Activated T-helper 17 cell treated with anti-CD3 and anti-CD28 coated beads, Interleukin-2, amount 50 U/mL, for 72 hours (primary cell): ENCODE data around the gene CUBN. TPM values are rescaled to one million over a fixed set of nuclear protein-coding genes. Genes with fewer than 3 reads are reported as not detected.
A peak's percentile ranks its signal among the peaks of the same experiment; 100 is the strongest.

Experiments
- ATAC-seq: fragments of 150-1000 bp; cut with Tn5 transposase; replicated peaks from 2 replicates; pipeline ENCODE4 v1.10.0; 2021; ENCODE audit warnings: mild to moderate bottlenecking, moderate library complexity
- H3K27ac Mint-ChIP-seq: one replicate; pipeline ENCODE4 v1.8.0; 2022; ENCODE audit warnings: mixed read lengths
- H3K27me3 Mint-ChIP-seq: one replicate; pipeline ENCODE4 v1.8.0; 2022; ENCODE audit warnings: mixed read lengths
- H3K36me3 Mint-ChIP-seq: one replicate; pipeline ENCODE4 v1.8.0; 2022; ENCODE audit warnings: low read depth, mild to moderate bottlenecking, mixed read lengths
- H3K4me1 Mint-ChIP-seq: one replicate; pipeline ENCODE4 v1.8.0; 2022; ENCODE audit warnings: mixed read lengths
- H3K4me3 Mint-ChIP-seq: one replicate; pipeline ENCODE4 v1.8.0; 2022; ENCODE audit warnings: mild to moderate bottlenecking, mixed read lengths
- H3K9me3 Mint-ChIP-seq: one replicate; pipeline ENCODE4 v1.8.0; 2022; ENCODE audit warnings: mixed read lengths
- total RNA-seq, 2 donors: library from RNA; stranded (reverse); gene quantifications; one replicate each; pipeline ENCODE4 v1.2.3, GENCODE V29; 2022

Gene CUBN
- total RNA-seq, 2 donors from 2014 or later: 0.41 to 0.45 TPM

DNA sequence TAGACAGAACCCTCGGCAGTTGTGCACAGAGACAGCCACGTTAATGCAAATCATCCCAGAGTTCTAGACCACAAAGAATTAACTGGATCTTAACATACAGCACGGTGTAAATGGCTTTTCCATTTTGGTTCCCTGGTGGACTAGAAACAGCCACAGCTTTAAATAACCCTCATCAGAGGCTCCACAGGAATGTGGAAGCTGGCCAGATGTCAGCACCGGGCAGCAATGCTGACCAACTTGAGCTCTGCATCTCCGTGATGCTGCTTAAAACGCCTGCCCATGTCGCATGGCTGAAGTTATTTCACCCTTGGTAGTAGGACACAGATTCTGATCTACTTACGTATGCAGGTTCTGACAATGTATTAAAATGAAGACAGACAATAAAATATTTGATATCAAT is 336.9 kb downstream of the CUBN start:
- Mint-ChIP-seq H3K9me3 (no peaks in the 10 kb centered on the region), H3K36me3 (peaks cover 74% of the 10 kb centered on the region)
- no peak for ATAC-seq

DNA sequence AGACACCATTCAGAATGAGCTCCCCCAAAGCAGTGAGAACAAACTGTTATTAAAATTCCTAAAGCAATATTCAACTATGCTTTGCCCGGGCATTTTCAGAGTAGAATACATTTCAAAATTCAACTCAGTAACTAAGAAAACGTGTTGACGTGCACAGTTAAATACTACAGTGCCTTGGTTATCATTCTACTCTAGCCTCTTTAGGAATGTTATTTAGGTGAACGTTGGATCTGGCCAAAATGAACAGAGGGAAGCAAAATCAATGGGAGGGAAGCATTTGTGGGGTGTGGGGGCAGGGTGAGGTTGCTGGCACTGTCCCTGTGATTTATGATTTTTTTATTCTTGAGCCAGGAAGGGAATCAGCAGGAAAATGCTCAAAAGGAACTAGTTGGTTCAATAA is 339.8 kb downstream of the CUBN start:
- Mint-ChIP-seq H3K27ac (peak overlapping the region; percentile 94), H3K4me3 (peak overlapping the region; percentile 76), H3K36me3 (peaks cover 60% of the 10 kb centered on the region), H3K27me3 (no peaks in the 10 kb centered on the region), H3K4me1 (peaks cover 29% of the 10 kb centered on the region), H3K9me3 (peaks cover 5% of the 10 kb centered on the region)
- no peak for ATAC-seq

More for the DNA sequence above, 336.9 kb downstream of the CUBN start:
- H3K27me3 Mint-ChIP-seq: no peaks in the 10 kb centered on the region
- no peak overlapping the region for H3K27ac Mint-ChIP-seq
- peaks cover 34% of the 10 kb centered on the region for H3K4me1 Mint-ChIP-seq
- no peak overlapping the region for H3K4me3 Mint-ChIP-seq

DNA sequence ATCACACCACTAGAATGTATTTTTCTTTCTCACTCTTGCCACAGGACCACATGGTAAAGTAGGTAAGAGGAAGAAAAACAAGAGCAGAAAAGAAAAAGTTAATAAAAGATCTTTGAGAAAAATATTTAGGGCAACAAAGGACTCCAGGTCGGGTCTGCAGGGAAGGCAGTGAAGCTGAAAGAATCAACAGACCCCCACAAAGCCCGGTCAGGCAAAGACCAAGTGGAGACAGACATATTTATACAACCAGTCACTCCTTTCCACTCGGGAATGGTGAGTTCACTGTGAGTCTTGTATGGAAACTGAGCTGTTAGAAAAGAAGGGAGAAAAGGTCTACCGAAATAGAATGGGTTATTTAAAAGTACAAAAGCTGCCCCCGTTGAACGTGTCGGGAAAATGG is 340.4 kb downstream of the CUBN start:
- Mint-ChIP-seq H3K27me3 (no peaks in the 10 kb centered on the region), H3K36me3 (peaks cover 61% of the 10 kb centered on the region), H3K27ac (peak overlapping the region; percentile 94), H3K4me3 (peak overlapping the region; percentile 76), H3K4me1 (peaks cover 31% of the 10 kb centered on the region), H3K9me3 (peaks cover 5% of the 10 kb centered on the region)
- ATAC-seq: no peak

DNA sequence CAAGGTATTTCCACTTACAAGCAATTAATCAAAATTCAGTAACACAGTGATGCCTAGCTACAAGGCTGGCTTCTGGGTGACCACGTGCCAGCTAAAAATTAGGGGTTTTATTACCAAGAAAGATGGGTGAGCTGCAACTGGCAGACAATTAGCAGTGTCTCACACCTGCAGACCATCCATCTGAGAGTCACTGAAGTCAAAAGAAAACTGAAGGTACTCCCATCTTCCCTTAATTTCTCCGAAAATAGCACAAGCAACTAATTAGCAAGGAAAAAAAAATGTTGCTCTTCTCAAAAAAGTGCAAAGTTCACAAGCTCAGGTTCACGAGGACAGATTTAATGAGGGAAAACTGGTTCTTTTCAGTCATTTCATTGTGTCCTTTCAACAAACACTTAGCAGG is 340.8 kb downstream of the CUBN start:
- Mint-ChIP-seq H3K36me3 (peaks cover 61% of the 10 kb centered on the region), H3K27ac (peak overlapping the region; percentile 94), H3K4me3 (peak overlapping the region; percentile 76), H3K27me3 (no peaks in the 10 kb centered on the region), H3K9me3 (peaks cover 5% of the 10 kb centered on the region), H3K4me1 (peaks cover 33% of the 10 kb centered on the region)
- ATAC-seq: no peak

DNA sequence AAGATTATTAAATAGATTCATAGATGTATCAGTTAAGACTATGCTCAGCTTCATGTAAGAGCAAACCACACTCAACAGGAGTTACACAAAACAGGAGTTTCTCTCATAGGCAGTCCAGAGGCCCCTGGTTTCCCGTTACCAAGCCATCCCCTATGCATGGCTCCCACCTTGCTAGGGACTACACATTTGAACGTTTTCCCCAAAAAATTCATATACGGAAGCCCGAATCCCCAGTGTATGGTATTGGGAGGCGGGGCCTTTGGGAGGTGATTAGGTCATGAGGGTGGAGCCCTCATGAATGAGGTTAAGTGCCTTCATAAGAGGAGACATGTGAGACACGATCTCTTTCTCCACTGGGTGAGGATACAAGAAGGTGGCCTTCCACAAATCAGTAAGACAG is 341.5 kb downstream of the CUBN start:
- peaks cover 33% of the 10 kb centered on the region for H3K4me1 Mint-ChIP-seq
- H3K9me3 Mint-ChIP-seq: peaks cover 5% of the 10 kb centered on the region
- H3K27ac Mint-ChIP-seq: peak overlapping the region; percentile 94

DNA sequence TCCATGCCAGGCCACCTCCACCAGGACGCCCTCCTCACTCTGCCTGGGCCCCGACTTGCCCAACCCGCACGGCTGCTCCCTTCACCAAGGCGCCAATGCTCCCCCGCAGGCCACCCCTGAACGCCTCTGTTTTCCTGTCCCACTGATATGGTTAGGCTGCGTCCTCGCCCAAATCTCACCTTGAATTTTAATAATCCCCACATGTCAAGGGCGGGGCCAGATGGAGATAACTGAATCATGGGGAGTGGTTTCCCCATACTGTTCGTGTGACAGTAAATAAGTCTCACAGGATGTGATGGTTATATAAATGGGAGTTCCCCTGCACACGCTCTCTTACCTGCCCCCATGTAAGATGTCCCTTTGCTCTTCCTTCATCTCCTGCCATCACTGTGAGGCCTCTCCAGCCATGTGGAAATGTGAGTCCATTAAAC is 342.2 kb downstream of the CUBN start:
- Mint-ChIP-seq H3K27me3 (no peaks in the 10 kb centered on the region), H3K27ac (peak overlapping the region; percentile 94), H3K9me3 (peaks cover 5% of the 10 kb centered on the region), H3K36me3 (peaks cover 58% of the 10 kb centered on the region), H3K4me3 (peak overlapping the region; percentile 76), H3K4me1 (peaks cover 33% of the 10 kb centered on the region)
- peak; percentile 93 for ATAC-seq

More for the DNA sequence above, 341.5 kb downstream of the CUBN start:
- Mint-ChIP-seq H3K36me3 (peaks cover 60% of the 10 kb centered on the region), H3K27me3 (no peaks in the 10 kb centered on the region), H3K4me3 (peak overlapping the region; percentile 76)
- peak; percentile 75 for ATAC-seq

DNA sequence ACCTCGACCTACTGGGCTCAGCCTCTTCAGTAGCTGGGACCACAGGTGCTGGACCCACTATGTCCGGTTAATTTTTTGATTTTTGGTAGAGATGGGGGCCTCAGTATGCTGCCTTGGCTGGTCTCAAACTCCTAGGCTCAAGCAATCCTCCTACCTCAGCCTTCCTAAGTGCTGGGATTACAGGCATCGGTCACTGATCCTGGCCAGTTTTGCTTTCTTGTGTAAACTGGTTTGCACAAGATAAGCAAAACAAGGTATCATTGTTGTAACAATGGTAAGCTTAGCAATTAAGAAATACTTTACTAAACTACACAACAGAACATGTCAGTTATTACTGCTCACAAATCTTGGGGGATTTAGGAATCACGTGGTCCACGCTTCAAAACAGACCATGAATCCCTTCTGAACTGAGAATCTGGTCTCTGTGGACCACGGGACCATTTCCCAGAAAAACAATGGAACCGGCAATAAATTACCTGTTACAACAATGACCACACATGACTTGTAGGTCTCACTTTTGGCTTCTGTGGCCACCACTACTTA is 349.2 kb downstream of the CUBN start:
- H3K4me1 Mint-ChIP-seq: peaks cover 31% of the 10 kb centered on the region
- H3K36me3 Mint-ChIP-seq: peaks cover 35% of the 10 kb centered on the region
- H3K27me3 Mint-ChIP-seq: no peaks in the 10 kb centered on the region
- H3K9me3 Mint-ChIP-seq: no peaks in the 10 kb centered on the region
- no peak for ATAC-seq
- H3K4me3 Mint-ChIP-seq: no peak overlapping the region
- no peak overlapping the region for H3K27ac Mint-ChIP-seq

DNA sequence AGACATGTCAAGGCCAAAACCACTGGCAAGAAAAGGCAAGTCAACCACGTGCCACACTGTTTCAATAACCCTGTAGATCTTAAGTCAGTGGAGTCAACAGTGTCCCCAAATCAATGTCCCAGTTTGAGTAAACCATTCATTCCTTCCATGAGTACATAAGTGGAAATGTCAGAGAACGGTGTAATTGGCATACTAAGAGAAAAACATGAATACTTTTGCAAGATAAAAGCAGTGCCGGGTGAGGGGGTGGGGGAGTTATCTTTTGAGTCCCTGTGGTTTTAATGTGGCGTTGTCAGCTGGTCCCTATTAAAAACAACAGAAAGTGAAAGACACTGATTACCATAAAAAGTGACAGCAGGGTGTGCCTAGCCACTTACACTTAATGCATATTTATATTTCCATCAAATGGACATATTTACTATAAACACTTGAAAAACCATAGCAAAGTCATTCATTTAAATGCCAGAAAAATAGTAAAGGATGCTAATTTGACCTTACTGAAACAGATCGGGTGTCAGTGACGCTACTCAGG is 350.2 kb downstream of the CUBN start:
- ATAC-seq: peak; percentile 98
- H3K9me3 Mint-ChIP-seq: no peaks in the 10 kb centered on the region
- peak overlapping the region; percentile 96 for H3K27ac Mint-ChIP-seq
- peaks cover 35% of the 10 kb centered on the region for H3K36me3 Mint-ChIP-seq
- peak overlapping the region; percentile 61 for H3K4me3 Mint-ChIP-seq
- no peaks in the 10 kb centered on the region for H3K27me3 Mint-ChIP-seq
- peaks cover 30% of the 10 kb centered on the region for H3K4me1 Mint-ChIP-seq

DNA sequence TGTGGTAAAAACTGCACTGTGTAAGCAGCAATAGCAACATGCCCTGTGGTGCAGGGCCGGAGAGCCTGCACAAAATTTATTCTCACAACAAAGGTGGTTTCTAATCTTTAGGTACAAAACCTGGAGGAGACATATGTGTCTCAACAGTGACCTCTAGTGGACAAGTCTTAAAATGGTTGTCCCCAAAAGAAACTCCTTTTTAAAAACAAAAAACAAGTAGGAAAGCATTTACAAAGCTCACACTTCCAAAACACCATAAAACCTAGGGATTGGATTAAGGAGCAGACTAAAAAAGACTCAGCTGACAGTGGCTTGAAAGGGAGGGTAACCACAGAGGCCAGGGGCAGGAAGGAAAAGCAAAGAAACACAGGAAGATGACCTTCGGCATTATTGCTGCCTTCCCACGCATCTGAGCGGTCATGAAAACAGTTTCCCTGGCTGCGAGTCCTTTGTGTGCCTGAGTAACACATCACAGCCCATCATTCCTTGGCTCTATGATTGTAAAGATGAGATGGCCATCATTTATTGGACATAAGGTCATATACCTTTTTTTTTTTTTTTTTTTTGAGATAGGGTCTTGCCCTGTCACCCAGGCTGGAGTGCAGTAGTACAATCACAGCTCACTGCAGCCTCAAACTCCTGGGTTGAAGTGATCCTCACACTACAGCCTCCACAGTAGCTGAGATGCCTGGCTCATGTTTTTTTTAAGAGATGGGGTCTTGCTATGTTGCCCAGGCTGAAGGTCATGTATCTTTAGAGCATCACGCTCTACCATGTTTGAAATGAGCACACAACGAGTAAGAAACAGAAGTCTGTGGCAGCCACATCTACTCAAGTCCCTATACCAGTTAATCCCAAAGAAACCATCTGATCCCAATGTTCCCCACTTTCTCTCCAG is 351.9 kb downstream of the CUBN start:
- peak overlapping the region; percentile 73 for H3K4me3 Mint-ChIP-seq
- no peak for ATAC-seq
- no peaks in the 10 kb centered on the region for H3K9me3 Mint-ChIP-seq
- H3K36me3 Mint-ChIP-seq: peaks cover 24% of the 10 kb centered on the region
- no peaks in the 10 kb centered on the region for H3K27me3 Mint-ChIP-seq
- H3K4me1 Mint-ChIP-seq: peaks cover 26% of the 10 kb centered on the region
- peak overlapping the region; percentile 96 for H3K27ac Mint-ChIP-seq

DNA sequence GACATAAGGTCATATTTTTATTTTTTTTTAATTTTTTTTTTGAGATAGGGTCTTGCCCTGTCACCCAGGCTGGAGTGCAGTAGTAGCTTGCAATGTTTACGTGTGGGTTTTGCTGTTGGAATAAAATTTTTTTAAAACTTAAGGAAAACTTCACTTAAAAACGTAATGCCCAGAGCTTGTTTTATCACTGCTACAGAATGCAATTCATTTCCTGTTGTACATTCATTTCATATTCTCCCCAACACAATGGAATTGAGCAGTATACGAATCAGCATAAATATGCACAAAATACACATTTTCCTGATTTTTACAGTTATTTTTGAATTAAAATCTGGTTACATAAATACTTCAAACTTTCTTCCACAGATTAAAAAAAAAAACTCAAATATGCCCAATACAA is 352.7 kb downstream of the CUBN start:
- no peak overlapping the region for H3K4me3 Mint-ChIP-seq
- no peaks in the 10 kb centered on the region for H3K27me3 Mint-ChIP-seq
- peaks cover 30% of the 10 kb centered on the region for H3K4me1 Mint-ChIP-seq
- H3K27ac Mint-ChIP-seq: no peak overlapping the region
- no peak for ATAC-seq
- H3K9me3 Mint-ChIP-seq: no peaks in the 10 kb centered on the region
- H3K36me3 Mint-ChIP-seq: peaks cover 27% of the 10 kb centered on the region

Other genes starting within 250 kb of the CUBN start
- gene TRDMT1, start 71.9 kb upstream of the CUBN start, total RNA-seq: 1 to 10 TPM; 3.3 to 6.7 TPM
- gene VIM, start 98.4 kb upstream of the CUBN start, total RNA-seq: 1,000 to 10,000 TPM; 1,131 to 1,699 TPM